K562 (cell line): Measurements from ENCODE around the gene KAZN. TPM values are rescaled to one million over a fixed set of nuclear protein-coding genes. Genes with fewer than 3 reads are reported as not detected.

Experiments
- ADNP ChIP-seq: fragments of 200-800 bp; sonication (Bioruptor generic); IDR thresholded peaks from 2 replicates; pipeline ENCODE4 v1.6.1; 2016; ENCODE audit warnings: missing genetic modification characterization, missing compliant biosample characterization
- ARID4B ChIP-seq: sonication (generic); formaldehyde crosslinking; IDR thresholded peaks from 2 replicates; pipeline ENCODE4 v1.8.0; 2022; ENCODE audit warnings: mild to moderate bottlenecking, missing genetic modification reagents
- E2F4 ChIP-seq: sonication (generic); formaldehyde crosslinking; IDR thresholded peaks from 2 replicates; pipeline ENCODE4 v1.8.0; 2022; ENCODE audit warnings: mild to moderate bottlenecking, low read depth, missing genetic modification reagents
- EP400 ChIP-seq: fragments of 450-650 bp; IDR thresholded peaks from 2 replicates; pipeline ENCODE4 v1.6.1; 2017; ENCODE audit warnings: antibody characterized with exemption, mild to moderate bottlenecking, moderate library complexity
- ESRRA ChIP-seq: fragments of 450-650 bp; IDR thresholded peaks from 2 replicates; pipeline ENCODE4 v1.6.1; 2014; ENCODE audit warnings: low read depth, mild to moderate bottlenecking, moderate library complexity, borderline replicate concordance
- ETV1 ChIP-seq: fragments of 450-650 bp; conservative IDR thresholded peaks from 2 replicates; pipeline ENCODE4 v1.6.1; 2016; ENCODE audit warnings: missing genetic modification characterization, control low read depth, low read depth, missing compliant biosample characterization
- ETV5 ChIP-seq: sonication (generic); formaldehyde crosslinking; IDR thresholded peaks from 2 replicates; pipeline ENCODE4 v1.4.0; 2020; ENCODE audit warnings: low read depth, mild to moderate bottlenecking, missing genetic modification reagents
- KAT8 ChIP-seq: fragments of 450-650 bp; IDR thresholded peaks from 2 replicates; pipeline ENCODE4 v1.6.1; 2016; ENCODE audit warnings: low read depth, mild to moderate bottlenecking
- MAX ChIP-seq: sonication (generic); formaldehyde crosslinking; IDR thresholded peaks from 2 replicates; pipeline ENCODE4 v1.9.0; 2022; ENCODE audit warnings: mild to moderate bottlenecking, missing genetic modification reagents
- NELFE ChIP-seq: IDR thresholded peaks from 2 replicates; pipeline ENCODE4 v1.6.1; 2011; ENCODE audit warnings: mild to moderate bottlenecking; ENCODE audit not compliant: insufficient read depth, insufficient read length
- RB1 ChIP-seq: fragments of 450-650 bp; IDR thresholded peaks from 2 replicates; pipeline ENCODE4 v1.6.1; 2017; ENCODE audit warnings: low read depth, mild to moderate bottlenecking
- RCOR1 ChIP-seq, 2 experiments: IDR thresholded peaks; 2 replicates each; pipeline ENCODE4 v1.6.1; 2012; ENCODE audit warnings: low read depth in 2 of 2, low read length in 2 of 2, borderline replicate concordance in 1 of 2, improper control_type of control experiment in 1 of 2
- RFX7 ChIP-seq: fragments of 250-450 bp; sonication (Bioruptor Pico); IDR thresholded peaks from 2 replicates; pipeline ENCODE4 v1.5.1; 2021; ENCODE audit warnings: mild to moderate bottlenecking
- SIX5 ChIP-seq, 2 experiments: IDR thresholded peaks; 2 replicates each; pipeline ENCODE4 v1.6.1; 2011; ENCODE audit warnings: low read length in 2 of 2, borderline replicate concordance in 1 of 2, low read depth in 1 of 2, mild to moderate bottlenecking in 1 of 2, moderate library complexity in 1 of 2; ENCODE audit not compliant: insufficient read depth in 1 of 2
- TBL1XR1 ChIP-seq, 2 experiments: IDR thresholded peaks; 2 replicates each; pipeline ENCODE4 v1.6.1; 2012; ENCODE audit warnings: improper control_type of control experiment in 2 of 2, low read length in 2 of 2, mild to moderate bottlenecking in 1 of 2
- VEZF1 ChIP-seq: fragments of 200-800 bp; sonication (Bioruptor generic); IDR thresholded peaks from 2 replicates; pipeline ENCODE4 v1.6.1; 2017; ENCODE audit warnings: missing genetic modification characterization, missing compliant biosample characterization
- ZBTB7A ChIP-seq: IDR thresholded peaks from 2 replicates; pipeline ENCODE4 v1.6.1; 2011; ENCODE audit warnings: low read depth, mild to moderate bottlenecking, low read length, moderate library complexity, borderline replicate concordance; ENCODE audit not compliant: control insufficient read depth
- ZFP36 ChIP-seq: fragments of 150-350 bp; IDR thresholded peaks from 2 replicates; pipeline ENCODE4 v1.6.1; 2018; ENCODE audit warnings: low read length, low read depth; ENCODE audit not compliant: partially characterized antibody
- ZNF717 ChIP-seq: fragments of 250-450 bp; sonication (Bioruptor Pico); IDR thresholded peaks from 2 replicates; pipeline ENCODE4 v1.5.0; 2021
- polyA plus RNA-seq, 8 experiments: library from polyadenylated mRNA; depleted of rRNA in 4 of 8; stranded (reverse) in 5 of 8; unstranded in 3 of 8; fragments of >200 nt; fragmentation: Nextera tagmentation in 2 of 8; fragmentation: Illumina TruSeq in 1 of 8; extraction: Ambion mirVana in 2 of 8; extraction: Trizol in 1 of 8; gene quantifications; 2 replicates each; pipeline versions ENCODE4 v1.2.1 to v1.2.3, GENCODE V29; 2011 to 2014; ENCODE audit warnings: inconsistent platforms in 1 of 8, missing spikeins in 1 of 8
- total RNA-seq, 7 experiments: library from RNA; depleted of rRNA in 6 of 7; stranded (reverse); fragments of >200 nt in 6 of 7; fragmentation: Illumina TruSeq in 2 of 7; extraction: Trizol in 2 of 7; gene quantifications; 2 replicates each; pipeline versions ENCODE4 v1.2.1 to v1.2.3, GENCODE V29; 2011 to 2021; ENCODE audit warnings: low replicate concordance in 1 of 7

Gene KAZN
- total and polyA plus RNA-seq, 9 of the 15 experiments (the other 6 are each of a cell fraction or from before 2014, with no cell fraction given), result 2.1 to 21.6 (median 5.4) TPM

- TF ChIP-seq SIX5 (IDR thresholded peaks at IDR 0.05; ENCODE audit: borderline replicate concordance in 1 of 2, insufficient read depth in 1 of 2, low read depth in 1 of 2, low read length in 2 of 2) (no peak), TBL1XR1 (IDR thresholded peaks at IDR 0.05; ENCODE audit: low read length in 2 of 2) (no peak), ZFP36 (peak; percentile 91), RB1 (peak; percentile 36; the same call in 1 of the 2 replicates), ETV1 (peak; percentile 70), E2F4 (CRISPR knock-in tag) (0 out of 2 replicates have a peak, but pooled peaks have one; percentile 62), ADNP (peak; percentile 84), ETV5 (0 out of 2 replicates have a peak, but pooled peaks have one; percentile 33), ZNF717 (CRISPR knock-in tag) (no peak), ZBTB7A (peak; percentile 71; the same call in 1 of the 2 replicates), KAT8 (no peak), MAX (CRISPR knock-in tag) (peak; percentile 43; the same call in 1 of the 2 replicates), VEZF1 (CRISPR knock-in tag) (peak; percentile 35; the same call in 1 of the 2 replicates), EP400 (no peak), ESRRA (peak; percentile 32; the same call in 1 of the 2 replicates), ARID4B (CRISPR knock-in tag) (0 out of 2 replicates have a peak, but pooled peaks have one; percentile 43), NELFE (no peak), RCOR1 (IDR thresholded peaks at IDR 0.05; ENCODE audit: borderline replicate concordance in 1 of 2, low read depth in 2 of 2, low read length in 2 of 2) (peak in 1 of 2 experiments; percentile 43; a peak in 2 of 4 replicates), RFX7 (CRISPR knock-in tag) (no peak)
Observed at GRCh38 chr1:14915356-14916054, 317.0 kb downstream of the KAZN start (continued).
